GM18505 (cell line): ENCODE results near the gene MARK3.

Experiments
- ATAC-seq: cut with Tn5 transposase; IDR thresholded peaks from one replicate; pipeline ENCODE4 v1.9.1; 2021; ENCODE audit not compliant: unreplicated experiment
- POLR2A ChIP-seq: IDR thresholded peaks from 4 replicates; pipeline ENCODE4 v1.6.1; 2011; ENCODE audit warnings: borderline replicate concordance; ENCODE audit not compliant: insufficient read depth, insufficient read length; ENCODE audit errors: extremely low read depth

MARK3 gene

GRCh38 chr14:103538291-103539055, 153.3 kb downstream of the MARK3 start:
- ATAC-seq = no peak

GRCh38 chr14:103539056-103539825, 154.0 kb downstream of the MARK3 start:
- ATAC-seq = no peak
- TF ChIP-seq POLR2A = no peak

More at GRCh38 chr14:103538291-103539055, 153.3 kb downstream of the MARK3 start:
- no peak for TF ChIP-seq POLR2A

- TF ChIP-seq POLR2A = no peak
- no peak for ATAC-seq
Observed at GRCh38 chr14:103540821-103541708, 155.8 kb downstream of the MARK3 start.

GRCh38 chr14:103541709-103542604, 156.7 kb downstream of the MARK3 start:
- TF ChIP-seq POLR2A = no peak
- no peak for ATAC-seq

GRCh38 chr14:103542605-103543088, 157.4 kb downstream of the MARK3 start:
- no peak for ATAC-seq
- no peak for TF ChIP-seq POLR2A

GRCh38 chr14:103543140-103543539, 157.9 kb downstream of the MARK3 start:
- TF ChIP-seq POLR2A = no peak
- ATAC-seq = no peak

- TF ChIP-seq POLR2A = no peak
- ATAC-seq = no peak
Observed at GRCh38 chr14:103543721-103544387, 158.6 kb downstream of the MARK3 start.

- ATAC-seq = no peak
Observed at GRCh38 chr14:103544388-103545218, 159.4 kb downstream of the MARK3 start.

GRCh38 chr14:103545219-103545914, 160.2 kb downstream of the MARK3 start:
- no peak for ATAC-seq
- TF ChIP-seq POLR2A = no peak

More at GRCh38 chr14:103544388-103545218, 159.4 kb downstream of the MARK3 start:
- TF ChIP-seq POLR2A = no peak

- no peak for ATAC-seq
- no peak for TF ChIP-seq POLR2A
Observed at GRCh38 chr14:103545915-103546651, 160.9 kb downstream of the MARK3 start.
